Measurements from ENCODE around the gene NUDT9.

DNA sequence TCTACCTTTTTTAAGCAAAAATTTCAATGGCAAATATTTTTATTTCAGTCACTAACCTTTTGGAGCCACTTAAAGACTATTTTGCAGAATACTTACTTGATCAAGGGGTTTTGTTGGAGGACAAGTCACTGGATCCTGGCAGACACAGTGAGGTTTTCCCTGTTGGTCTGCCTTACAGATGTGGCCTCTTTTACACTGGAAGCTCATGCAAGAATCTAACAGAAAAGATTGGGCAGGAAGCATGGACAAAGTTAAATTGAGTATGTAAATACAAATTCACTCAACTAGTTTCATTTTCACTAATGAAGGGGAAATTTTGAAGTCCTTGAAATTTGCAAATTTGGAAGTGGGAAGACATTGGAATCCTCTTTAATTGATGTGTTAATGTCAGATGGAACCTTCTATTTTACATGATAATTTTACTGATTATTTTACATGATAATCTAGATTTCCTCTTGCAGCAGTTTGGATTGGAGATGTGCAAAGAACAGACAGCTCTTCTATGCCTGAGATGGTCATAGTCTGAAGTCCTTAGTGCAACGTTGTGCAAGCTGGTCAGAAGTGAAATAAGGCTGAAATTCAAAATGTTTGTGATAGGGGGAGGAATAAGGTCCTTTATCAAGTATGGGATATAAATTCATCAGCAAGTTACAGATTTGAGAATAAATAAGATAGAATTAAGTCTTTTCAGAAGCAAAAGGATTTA is 68.4 kb downstream of the NUDT9 start:
- TF ChIP-seq, protein P1, sequence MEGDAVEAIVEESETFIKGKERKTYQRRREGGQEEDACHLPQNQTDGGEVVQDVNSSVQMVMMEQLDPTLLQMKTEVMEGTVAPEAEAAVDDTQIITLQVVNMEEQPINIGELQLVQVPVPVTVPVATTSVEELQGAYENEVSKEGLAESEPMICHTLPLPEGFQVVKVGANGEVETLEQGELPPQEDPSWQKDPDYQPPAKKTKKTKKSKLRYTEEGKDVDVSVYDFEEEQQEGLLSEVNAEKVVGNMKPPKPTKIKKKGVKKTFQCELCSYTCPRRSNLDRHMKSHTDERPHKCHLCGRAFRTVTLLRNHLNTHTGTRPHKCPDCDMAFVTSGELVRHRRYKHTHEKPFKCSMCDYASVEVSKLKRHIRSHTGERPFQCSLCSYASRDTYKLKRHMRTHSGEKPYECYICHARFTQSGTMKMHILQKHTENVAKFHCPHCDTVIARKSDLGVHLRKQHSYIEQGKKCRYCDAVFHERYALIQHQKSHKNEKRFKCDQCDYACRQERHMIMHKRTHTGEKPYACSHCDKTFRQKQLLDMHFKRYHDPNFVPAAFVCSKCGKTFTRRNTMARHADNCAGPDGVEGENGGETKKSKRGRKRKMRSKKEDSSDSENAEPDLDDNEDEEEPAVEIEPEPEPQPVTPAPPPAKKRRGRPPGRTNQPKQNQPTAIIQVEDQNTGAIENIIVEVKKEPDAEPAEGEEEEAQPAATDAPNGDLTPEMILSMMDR (IDR thresholded peaks at IDR 0.05; ENCODE audit: low read depth, low read length, poor library complexity, severe bottlenecking) = no peak
- no peak for TF ChIP-seq EZH2phosphoT487 (IDR thresholded peaks at IDR 0.05; ENCODE audit: borderline replicate concordance, low read length)
